DMS 273 treated with DMSO at 0.1 percent for 48 hours (cell line): Measurements from ENCODE around the gene CDCP1.
"Not testable (repeated sequence)": the region's sequence is repeated elsewhere in the genome, so short reads cannot be mapped to it uniquely, and the experiment has no call there.

ENCODE experiments used
- DNase-seq: peaks from one replicate; lab custom pipeline; 2025; lab: John Stamatoyannopoulos, UW

Gene CDCP1

GRCh38 chr3:45055411-45056143, 90.6 kb downstream of the CDCP1 start:
- DNase-seq: peak; percentile 7

DNA sequence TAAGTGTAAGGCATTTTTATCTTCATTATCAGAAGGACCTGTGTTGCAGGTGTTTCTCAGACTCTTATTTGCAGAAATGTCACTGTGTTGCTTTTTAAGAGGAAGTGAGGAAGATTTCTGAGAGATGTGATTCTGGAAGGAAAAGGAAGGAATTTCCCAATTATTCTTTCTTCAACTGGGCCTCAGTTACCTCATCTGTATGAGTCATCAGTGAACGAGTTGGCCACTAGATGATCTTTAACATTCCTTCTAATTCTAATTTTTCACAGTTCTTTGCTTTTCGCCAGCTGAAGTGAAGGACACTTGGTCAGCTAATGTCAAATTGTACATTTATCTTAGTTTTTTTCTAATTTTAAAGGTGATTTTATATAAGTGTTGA, 91.2 kb downstream of the CDCP1 start:
- DNase-seq: no peak

GRCh38 chr3:45054196-45054857, 91.9 kb downstream of the CDCP1 start:
- no peak for DNase-seq

DNA sequence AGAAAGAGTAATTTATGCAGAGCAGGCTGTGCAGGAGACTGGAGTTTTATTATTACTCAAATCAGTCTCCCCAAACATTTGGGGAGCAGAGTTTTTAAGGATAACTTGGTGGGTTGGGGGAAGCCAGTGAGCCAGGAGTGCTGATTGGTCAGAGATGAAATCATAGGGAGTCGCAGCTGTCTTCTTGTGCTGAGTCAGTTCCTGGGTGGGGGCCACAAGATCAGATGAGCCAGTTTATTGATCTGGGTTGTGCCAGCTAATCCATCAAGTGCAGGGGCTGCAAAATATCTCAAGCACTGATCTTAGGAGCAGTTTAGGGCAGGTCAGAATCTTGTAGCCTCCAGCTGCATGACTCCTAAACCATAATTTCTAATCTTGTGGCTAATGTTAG, 92.4 kb downstream of the CDCP1 start:
- DNase-seq: not testable (repeated sequence)

DNA sequence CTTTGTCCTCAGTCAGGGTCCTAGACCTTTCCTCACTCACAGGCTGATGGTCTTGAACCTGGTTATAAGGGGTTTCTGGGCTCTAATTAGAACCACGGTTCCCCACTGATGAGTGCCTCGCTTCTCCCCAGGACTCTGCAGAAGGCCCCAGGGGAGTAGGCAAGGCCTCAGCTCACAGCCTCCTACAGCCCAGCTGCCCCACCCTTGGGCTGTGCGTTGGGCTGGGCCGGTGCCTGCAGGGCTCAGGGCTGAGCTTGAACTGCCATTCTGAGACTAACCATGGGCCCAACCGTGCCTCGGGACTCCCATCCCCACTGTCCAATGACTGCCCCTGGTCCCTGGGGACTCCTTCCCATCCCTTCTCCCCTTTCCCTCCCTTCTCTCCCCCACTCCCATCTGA, 94.5 kb downstream of the CDCP1 start:
- no peak for DNase-seq

GRCh38 chr3:45049807-45050206, 96.4 kb downstream of the CDCP1 start:
- DNase-seq: no peak

DNA sequence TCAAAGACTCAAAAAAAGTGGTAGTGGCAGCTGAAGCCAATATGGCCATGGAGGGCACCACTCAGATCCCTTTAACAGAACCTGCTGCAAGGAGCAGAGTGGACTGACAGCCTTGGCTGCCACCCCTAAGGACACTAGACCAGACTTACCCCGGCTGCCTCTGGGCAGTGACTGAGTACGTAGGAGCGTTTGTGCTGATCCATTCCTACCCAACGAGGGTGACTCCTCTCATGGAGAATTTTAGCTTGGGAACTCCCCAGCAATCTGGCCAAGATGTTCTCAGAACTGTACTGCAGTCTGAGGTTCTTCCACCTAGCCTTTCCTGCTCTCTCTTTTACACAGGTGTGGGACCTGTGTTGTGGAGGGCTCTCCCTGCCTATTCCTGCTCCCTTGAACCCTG, 97.9 kb downstream of the CDCP1 start:
- no peak for DNase-seq

DNA sequence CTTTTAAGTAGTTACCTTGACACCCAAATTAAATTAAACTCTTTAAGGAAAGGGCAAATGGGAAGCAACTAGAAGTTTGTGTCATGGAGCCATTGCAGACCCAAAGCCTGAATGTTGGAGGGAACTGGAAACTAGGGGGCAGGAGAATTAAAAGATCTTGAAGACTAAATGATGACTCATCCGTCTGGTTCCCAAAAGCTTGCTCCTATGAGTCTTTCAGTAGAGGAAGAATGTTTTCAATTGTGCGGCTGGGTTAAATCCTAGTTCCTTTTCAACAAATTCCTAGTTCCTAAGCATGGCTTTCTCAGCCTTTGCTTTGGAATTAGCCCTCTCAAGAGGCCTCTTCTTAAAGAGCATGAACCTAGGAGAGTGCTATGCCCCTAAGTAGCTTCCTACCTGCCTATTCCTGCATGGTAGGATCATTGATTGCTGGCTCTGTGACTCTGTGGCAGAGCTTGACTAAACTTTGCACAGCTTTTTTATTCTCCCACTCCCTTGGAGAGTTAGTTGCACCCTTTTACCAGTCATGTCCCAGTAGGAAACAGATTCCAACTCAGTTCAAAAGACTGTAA, 102.4 kb downstream of the CDCP1 start:
- no peak for DNase-seq

GRCh38 chr3:45042162-45042561, 104.0 kb downstream of the CDCP1 start:
- DNase-seq: no peak

DNA sequence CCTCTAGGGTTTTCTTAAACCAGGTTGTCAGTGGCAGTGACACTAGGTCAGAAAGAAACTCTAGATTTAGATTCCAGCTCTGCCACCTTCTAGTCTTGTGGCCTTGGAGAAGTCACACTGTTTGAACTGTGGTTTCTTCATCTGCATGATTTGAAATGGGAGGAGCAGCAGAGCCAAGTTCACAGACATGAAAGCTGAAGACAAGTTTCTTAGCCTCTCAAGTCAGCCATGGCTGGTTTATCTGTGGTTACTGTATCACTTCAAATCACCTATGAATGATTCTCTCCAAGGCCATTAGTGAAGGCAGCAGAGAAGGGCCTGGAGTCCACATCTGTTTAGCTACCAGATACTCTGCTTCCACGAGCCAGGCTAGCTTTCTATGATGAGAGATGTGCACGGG, 104.5 kb downstream of the CDCP1 start:
- DNase-seq: no peak

GRCh38 chr3:45037720-45038455, 108.3 kb downstream of the CDCP1 start:
- peak; percentile 79 for DNase-seq

DNA sequence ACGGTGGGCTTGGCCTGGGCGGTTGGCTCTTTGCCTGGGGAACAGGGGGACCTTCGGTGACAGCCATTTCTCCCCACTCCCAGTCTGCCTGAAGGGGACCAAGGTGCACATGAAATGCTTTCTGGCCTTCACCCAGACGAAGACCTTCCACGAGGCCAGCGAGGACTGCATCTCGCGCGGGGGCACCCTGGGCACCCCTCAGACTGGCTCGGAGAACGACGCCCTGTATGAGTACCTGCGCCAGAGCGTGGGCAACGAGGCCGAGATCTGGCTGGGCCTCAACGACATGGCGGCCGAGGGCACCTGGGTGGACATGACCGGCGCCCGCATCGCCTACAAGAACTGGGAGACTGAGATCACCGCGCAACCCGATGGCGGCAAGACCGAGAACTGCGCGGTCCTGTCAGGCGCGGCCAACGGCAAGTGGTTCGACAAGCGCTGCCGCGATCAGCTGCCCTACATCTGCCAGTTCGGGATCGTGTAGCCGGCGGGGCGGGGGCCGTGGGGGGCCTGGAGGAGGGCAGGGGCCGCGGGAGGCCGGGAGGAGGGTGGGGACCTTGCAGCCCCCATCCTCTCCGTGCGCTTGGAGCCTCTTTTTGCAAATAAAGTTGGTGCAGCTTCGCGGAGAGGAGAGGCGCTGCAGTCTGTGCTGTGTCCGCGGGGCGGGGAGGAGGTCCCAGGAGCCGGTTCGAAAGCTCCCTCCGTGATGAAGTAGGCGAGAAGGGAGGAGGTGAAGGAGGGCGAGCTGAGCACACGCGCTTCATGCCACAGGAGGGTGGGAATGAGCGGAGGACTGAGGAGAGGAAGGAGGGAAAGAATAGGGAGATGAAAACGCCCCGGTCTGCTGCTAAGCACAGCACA, 110.5 kb downstream of the CDCP1 start:
- no peak for DNase-seq

DNA sequence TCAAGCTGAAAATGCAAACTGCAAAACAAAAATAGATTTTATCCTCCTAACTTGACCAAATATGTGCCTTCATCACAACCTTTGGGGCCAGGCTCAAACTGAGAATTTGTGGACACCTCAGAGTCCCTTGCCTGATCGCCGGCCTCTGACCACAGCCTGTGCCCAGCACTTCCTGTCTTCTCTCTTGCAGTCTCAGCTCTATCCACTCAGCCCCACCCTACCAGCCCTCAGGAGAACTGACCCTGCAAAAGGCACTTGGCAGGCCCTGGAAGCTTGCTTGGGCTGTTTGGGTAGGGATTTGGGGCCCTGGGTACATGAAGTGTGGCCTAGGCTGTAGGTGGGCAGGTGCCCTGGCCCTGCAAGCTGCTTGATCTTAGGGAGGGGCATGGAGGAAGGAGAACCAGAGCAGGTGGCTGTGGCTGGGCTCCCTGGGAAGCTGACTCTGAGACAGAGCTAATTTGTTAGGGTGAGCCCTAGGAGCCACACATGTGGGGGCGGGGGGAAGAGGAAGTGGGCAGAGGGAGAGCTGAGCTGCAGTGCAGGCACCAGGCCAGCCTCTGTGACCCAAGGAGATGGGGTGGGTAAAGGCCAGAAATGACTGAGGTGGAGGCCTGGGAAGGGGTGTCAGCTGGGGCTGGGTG, 111.4 kb downstream of the CDCP1 start:
- DNase-seq: no peak

GRCh38 chr3:45033791-45034190, 112.4 kb downstream of the CDCP1 start:
- no peak for DNase-seq
